ACC112 (cell line): ENCODE data around the gene DSTN.

Experiments
- H2AFZ ChIP-seq: fragments of 200-600 bp; sonication (generic); one replicate; pipeline ENCODE4 v1.6.0; 2017; ENCODE audit warnings: antibody characterized with exemption, low read length; ENCODE audit not compliant: unreplicated experiment
- H3K27ac ChIP-seq: fragments of 200-600 bp; sonication (generic); 2 replicates; pipeline ENCODE4 v1.5.1; 2014; ENCODE audit warnings: low read depth, mild to moderate bottlenecking, antibody characterized with exemption, low read length, moderate library complexity
- H3K27me3 ChIP-seq: fragments of 200-600 bp; sonication (generic); 2 replicates; pipeline ENCODE4 v1.6.1; 2014; ENCODE audit warnings: mild to moderate bottlenecking, antibody characterized with exemption, low read length, moderate library complexity, mixed read lengths; ENCODE audit not compliant: insufficient read depth
- H3K36me3 ChIP-seq: fragments of 200-600 bp; sonication (generic); 2 replicates; pipeline ENCODE4 v1.6.1; 2016; ENCODE audit warnings: mild to moderate bottlenecking, antibody characterized with exemption, low read length, moderate library complexity, mixed read lengths; ENCODE audit not compliant: insufficient read depth
- H3K4me1 ChIP-seq: fragments of 200-600 bp; sonication (generic); one replicate; pipeline ENCODE4 v1.6.1; 2016; ENCODE audit warnings: low read length, mixed read lengths; ENCODE audit not compliant: insufficient read depth, unreplicated experiment, control insufficient read depth
- H3K4me3 ChIP-seq: fragments of 200-600 bp; sonication (generic); 2 replicates; pipeline ENCODE4 v1.5.1; 2014; ENCODE audit warnings: mild to moderate bottlenecking, low read depth, low read length
- H3K79me2 ChIP-seq: fragments of 200-600 bp; sonication (generic); one replicate; pipeline ENCODE4 v1.6.0; 2016; ENCODE audit warnings: low read length; ENCODE audit not compliant: control insufficient read depth, unreplicated experiment, insufficient read depth

Gene DSTN

DNA sequence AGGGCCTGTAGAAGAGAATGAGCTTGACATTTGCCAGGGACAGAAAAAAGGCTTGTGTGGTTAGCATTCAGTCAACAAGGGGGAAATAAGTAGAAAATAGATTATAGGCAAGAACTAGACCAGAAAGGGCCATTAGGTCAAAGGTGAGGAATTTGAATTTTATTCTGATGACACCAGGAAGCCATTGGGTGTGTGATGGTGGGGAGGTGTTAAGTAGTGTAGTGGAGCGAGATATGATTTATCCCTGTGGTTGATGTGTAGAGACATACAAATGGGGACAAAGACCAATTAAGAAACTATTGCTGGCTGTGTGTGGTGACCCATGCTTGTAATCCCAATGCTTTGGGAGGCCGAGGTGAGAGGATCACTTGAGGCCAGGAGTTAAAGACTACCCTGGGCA is 11.0 kb downstream of the DSTN start:
- Histone ChIP-seq H3K27ac (no peak overlapping the region), H2AFZ (no peak overlapping the region), H3K27me3 (no peaks in the 10 kb centered on the region), H3K4me1 (peaks cover 25% of the 10 kb centered on the region), H3K79me2 (peaks cover 82% of the 10 kb centered on the region), H3K4me3 (no peak overlapping the region), H3K36me3 (no peaks in the 10 kb centered on the region)

DNA sequence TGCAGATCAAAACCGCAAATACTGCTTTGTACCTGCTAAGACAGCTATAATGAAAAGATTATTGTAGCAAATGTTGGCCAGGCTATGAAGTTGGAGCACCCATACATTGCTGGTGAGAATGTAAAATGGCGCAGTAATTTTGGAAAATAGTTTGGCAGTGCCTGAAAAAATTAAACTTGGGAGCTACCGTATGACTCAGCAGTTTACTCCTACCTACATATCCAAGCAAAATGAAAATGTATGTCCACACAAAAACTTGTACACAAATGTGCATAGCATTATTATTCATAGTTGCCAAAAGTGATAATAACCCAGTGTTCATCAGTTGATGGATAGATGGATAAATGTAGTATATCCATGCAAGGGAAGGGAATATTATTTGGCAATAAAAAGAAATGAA is 13.3 kb downstream of the DSTN start:
- H3K27ac ChIP-seq: no peak overlapping the region
- peaks cover 85% of the 10 kb centered on the region for H3K79me2 ChIP-seq
- peaks cover 33% of the 10 kb centered on the region for H3K4me1 ChIP-seq
- no peak overlapping the region for H3K4me3 ChIP-seq
- no peaks in the 10 kb centered on the region for H3K27me3 ChIP-seq
- no peak overlapping the region for H2AFZ ChIP-seq
- H3K36me3 ChIP-seq: no peaks in the 10 kb centered on the region

DNA sequence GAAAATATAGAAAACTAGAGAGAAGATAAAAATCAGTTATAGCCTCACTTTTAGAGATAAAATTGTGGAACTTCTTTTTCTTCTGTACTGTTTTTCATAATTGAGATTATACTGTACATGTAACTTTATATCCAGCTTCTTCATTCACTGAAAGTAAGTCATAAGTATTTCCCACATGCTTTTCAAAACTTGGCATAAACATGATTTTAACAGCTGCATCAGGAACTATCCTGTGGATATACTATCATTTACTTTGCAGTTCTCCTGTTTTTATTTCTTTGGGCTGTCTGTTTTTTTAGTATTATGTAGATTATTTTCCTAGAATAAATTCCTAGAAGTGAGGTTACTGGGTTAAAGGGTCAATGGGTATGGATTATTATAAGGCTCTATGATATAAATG is 14.8 kb downstream of the DSTN start:
- H3K4me1 ChIP-seq: peaks cover 35% of the 10 kb centered on the region
- H3K4me3 ChIP-seq: no peak overlapping the region
- H3K36me3 ChIP-seq: no peaks in the 10 kb centered on the region
- H3K27ac ChIP-seq: no peak overlapping the region
- peaks cover 79% of the 10 kb centered on the region for H3K79me2 ChIP-seq
- no peaks in the 10 kb centered on the region for H3K27me3 ChIP-seq
- H2AFZ ChIP-seq: no peak overlapping the region

DNA sequence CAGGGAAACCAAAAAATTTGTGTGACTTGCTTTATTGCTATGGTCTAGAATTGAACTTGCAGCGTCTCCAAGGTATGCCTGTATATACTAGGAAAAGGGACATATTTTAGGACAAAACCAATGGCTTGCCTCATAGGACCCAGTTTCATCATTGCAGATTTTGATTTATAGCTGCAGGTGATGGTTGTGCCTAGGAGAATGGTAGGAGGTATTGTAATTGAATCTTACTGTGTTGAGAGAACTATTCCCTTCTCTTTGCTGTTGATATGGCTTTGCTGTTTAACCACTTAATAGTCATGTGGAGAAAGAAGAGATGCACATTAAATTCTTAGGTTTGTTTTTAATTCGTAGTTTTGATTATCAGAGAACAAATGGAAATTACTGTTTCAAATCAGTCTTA is 16.4 kb downstream of the DSTN start:
- Histone ChIP-seq H3K4me3 (no peak overlapping the region), H3K4me1 (peaks cover 34% of the 10 kb centered on the region), H3K27me3 (no peaks in the 10 kb centered on the region), H2AFZ (no peak overlapping the region), H3K36me3 (no peaks in the 10 kb centered on the region), H3K79me2 (peaks cover 76% of the 10 kb centered on the region), H3K27ac (no peak overlapping the region)

DNA sequence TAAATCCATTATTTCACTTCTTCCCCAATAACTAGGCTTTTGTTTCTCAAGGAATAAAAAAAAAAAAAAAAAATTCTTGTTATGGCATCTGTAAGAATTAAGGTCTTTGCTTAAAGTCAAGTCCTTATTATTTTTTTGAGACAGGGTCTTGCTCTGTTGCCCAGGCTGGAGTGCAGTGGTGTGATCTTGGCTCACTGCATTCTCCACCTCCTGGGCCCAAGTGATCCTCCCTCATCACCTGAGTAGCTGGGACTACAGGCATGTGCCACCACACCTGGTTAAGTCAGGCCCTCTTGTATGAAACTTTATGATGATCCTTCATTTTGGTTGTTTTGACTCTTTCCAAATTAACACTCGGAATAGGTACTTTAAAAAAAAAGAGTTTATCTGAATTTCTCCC is 17.3 kb downstream of the DSTN start:
- H3K27me3 ChIP-seq: no peaks in the 10 kb centered on the region
- H3K4me3 ChIP-seq: no peak overlapping the region
- H2AFZ ChIP-seq: no peak overlapping the region
- no peak overlapping the region for H3K27ac ChIP-seq
- no peaks in the 10 kb centered on the region for H3K36me3 ChIP-seq
- peaks cover 34% of the 10 kb centered on the region for H3K4me1 ChIP-seq
- peaks cover 80% of the 10 kb centered on the region for H3K79me2 ChIP-seq

DNA sequence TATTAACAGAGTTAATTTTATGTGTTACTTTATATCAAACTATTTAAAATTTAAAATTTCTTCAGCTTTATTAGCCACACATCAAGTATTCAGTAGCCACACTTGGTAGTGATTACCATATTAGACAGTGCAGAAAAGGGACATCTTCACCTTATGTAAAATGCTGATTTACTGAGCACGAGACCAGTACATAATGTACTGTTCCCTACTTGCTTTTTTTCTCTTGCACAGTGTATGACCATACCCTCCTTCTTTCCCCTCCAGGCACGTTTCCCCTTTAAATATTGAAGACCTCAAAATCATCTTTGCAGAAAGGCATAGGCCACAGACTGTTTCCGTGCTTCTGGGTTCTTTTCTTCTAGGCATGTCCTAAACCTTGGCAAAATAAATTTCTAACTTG is 17.9 kb downstream of the DSTN start:
- Histone ChIP-seq H2AFZ (no peak overlapping the region), H3K4me1 (peaks cover 29% of the 10 kb centered on the region), H3K79me2 (peaks cover 77% of the 10 kb centered on the region), H3K36me3 (no peaks in the 10 kb centered on the region), H3K27me3 (no peaks in the 10 kb centered on the region), H3K27ac (no peak overlapping the region), H3K4me3 (no peak overlapping the region)

DNA sequence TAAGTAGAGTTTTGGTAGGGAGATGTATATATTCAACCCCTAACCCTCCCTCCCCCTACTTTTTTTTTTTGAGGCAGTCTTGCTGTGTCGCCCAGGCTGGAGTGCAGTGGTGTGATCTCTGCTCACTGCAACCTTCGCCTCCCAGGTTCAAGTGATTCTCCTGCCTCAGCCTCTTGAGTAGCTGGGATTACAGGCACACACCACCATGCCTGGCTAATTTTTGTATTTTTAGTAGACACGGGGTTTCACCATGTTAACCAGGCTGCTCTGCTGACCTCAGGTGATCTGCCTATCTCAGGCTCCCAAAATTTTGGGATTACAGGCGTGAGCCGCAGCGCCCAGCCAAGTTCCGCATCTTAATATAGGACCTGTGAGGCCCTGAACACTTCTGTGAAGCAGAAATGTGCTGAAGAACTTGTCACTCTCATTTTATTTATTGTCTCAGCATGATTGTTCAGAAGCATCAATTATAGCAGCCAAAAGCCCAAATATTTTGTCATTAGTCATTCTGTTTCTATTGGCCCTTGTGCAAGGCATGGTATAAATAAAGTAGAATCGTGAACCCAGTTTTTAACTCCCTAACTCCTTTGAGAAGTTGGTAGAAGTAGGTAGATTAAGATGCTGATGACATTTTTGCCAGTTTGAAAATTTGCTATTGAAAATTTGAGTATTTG is 19.4 kb downstream of the DSTN start:
- H3K4me3 ChIP-seq: no peak overlapping the region
- no peaks in the 10 kb centered on the region for H3K27me3 ChIP-seq
- H3K36me3 ChIP-seq: no peaks in the 10 kb centered on the region
- H3K4me1 ChIP-seq: peaks cover 32% of the 10 kb centered on the region
- H3K27ac ChIP-seq: no peak overlapping the region
- H3K79me2 ChIP-seq: peaks cover 79% of the 10 kb centered on the region
- H2AFZ ChIP-seq: no peak overlapping the region

DNA sequence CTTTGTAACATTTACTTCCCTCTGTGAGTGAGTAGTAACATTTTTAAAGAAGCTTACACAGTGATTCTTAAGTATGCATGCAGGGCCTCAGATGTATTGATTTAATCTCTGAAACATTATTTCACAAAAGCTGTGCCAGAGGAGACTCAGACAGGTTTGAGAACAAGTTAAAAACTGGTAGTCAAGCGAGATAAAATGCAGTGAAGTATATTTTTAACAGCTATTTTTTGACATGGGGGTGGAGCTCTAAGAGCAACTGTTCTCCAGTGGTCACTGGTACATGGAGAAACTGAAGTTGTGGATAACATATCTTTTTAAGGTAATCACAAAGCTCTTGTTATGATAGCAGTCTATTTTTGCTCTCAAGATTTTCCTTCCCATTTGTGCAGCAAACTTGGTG is 20.4 kb downstream of the DSTN start:
- Histone ChIP-seq H3K4me3 (no peak overlapping the region), H2AFZ (no peak overlapping the region), H3K79me2 (peaks cover 80% of the 10 kb centered on the region), H3K27ac (no peak overlapping the region), H3K4me1 (peaks cover 39% of the 10 kb centered on the region), H3K27me3 (no peaks in the 10 kb centered on the region), H3K36me3 (no peaks in the 10 kb centered on the region)

DNA sequence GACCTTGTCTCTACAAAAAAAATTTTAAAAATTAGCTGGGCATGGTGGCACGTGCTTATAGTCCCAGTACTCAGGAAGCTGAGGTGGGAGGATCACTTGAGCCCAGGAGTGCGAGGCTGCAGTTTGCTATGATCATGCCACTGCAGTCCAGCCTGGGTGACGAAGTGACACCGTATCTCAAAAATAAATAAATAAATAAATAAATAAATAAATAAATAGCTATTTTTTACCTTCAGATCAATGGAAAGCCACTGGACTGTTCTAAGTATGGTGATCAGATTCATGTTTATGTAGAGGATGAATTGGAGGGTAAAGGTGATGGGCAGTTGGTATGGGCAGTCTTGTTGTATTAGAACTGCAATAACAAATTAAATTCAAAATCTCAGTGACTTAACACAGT is 24.0 kb downstream of the DSTN start:
- Histone ChIP-seq H3K4me3 (no peak overlapping the region), H3K27me3 (no peaks in the 10 kb centered on the region), H2AFZ (no peak overlapping the region), H3K79me2 (peaks cover 85% of the 10 kb centered on the region), H3K27ac (no peak overlapping the region), H3K4me1 (peaks cover 32% of the 10 kb centered on the region), H3K36me3 (no peaks in the 10 kb centered on the region)

DNA sequence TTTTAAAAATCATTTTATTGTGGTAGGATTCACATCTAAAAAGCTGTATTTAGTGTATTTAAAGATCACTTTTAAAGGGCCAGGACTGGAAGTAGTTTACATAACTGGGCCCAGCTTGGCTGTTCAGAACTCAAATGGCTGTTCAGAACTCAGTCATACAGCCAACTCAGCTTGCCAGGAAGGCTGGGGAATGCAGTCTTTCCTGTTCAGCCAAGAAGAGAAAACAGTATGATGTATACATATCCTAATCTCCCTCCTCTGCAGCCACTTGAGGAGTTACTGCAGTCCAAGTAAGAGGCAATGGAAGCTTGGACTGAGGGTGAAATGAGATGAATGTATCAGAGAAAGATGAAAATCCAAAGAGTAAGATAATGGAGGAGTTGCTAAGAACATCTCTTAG is 24.6 kb downstream of the DSTN start:
- H3K27ac ChIP-seq: no peak overlapping the region
- H2AFZ ChIP-seq: no peak overlapping the region
- H3K27me3 ChIP-seq: no peaks in the 10 kb centered on the region
- H3K36me3 ChIP-seq: no peaks in the 10 kb centered on the region
- H3K79me2 ChIP-seq: peaks cover 87% of the 10 kb centered on the region
- H3K4me1 ChIP-seq: peaks cover 27% of the 10 kb centered on the region
- H3K4me3 ChIP-seq: no peak overlapping the region

DNA sequence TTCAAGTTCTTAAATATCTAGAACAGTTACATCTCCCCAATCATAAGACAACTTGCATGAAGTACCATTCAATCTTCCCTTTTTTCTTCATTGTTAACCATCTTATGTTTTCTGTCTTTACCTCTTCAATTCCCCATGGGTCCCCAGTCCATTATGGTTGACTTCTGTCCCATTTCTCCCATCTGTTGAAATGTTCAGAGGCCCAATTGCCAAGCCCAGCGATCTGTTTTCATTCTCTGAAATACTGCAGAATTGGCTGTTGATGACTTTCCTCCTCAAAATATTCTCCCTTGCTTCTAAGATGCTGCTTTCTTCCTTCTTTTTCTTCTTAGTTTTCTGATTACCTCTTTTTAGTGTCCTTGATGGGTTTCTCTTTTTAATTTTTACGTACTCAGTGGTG is 26.0 kb downstream of the DSTN start:
- Histone ChIP-seq H3K36me3 (no peaks in the 10 kb centered on the region), H3K27ac (no peak overlapping the region), H3K4me3 (no peak overlapping the region), H3K79me2 (peaks cover 82% of the 10 kb centered on the region), H3K27me3 (no peaks in the 10 kb centered on the region), H2AFZ (no peak overlapping the region), H3K4me1 (peaks cover 21% of the 10 kb centered on the region)
